ENCODE results near the gene TLCD1. TPM values are rescaled to one million over a fixed set of nuclear protein-coding genes. Genes with fewer than 3 reads are reported as not detected.

TLCD1 gene
- total and polyA plus RNA-seq, 5 donors: 1.5 to 3.8 (median 2.4) TPM

DNA sequence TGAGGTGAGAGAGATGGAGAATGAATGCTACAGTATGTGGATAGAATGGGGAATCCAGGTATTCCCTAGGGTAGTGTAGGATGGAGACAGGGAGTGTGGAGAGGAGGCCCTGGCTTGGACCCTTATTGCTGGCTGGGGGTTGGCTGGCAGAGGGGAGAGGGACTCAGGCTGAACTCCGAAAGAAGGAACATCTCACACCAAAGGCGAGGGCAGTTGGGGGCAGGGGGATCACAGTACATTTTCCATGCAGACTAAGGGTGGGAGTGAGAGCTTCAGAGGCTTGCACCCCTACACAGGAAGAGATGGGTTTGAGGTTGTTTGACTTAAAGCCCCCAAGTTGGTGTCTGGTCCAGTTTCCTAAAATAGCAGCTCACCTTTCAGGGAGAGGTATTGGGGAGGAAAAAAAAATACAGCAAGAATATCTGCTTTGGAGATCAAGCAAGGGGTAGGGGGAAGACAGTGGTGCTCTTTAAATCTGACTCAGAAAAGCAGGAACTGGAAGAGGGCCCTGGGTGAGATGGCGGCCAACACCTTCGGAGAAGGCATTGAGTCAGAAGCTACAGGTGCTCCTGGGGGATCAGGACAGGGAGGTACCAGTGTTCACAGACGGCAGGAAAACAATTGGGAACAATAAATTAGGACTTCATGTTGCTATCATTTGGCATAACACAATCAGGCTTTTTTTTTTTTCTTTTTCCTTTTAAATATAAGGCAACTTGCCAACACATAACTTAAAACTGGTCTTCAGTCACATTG lies 30.2 kb upstream of the TLCD1 start:
- peak in 1 of 3 donors; percentile 29 for DNase-seq

DNA sequence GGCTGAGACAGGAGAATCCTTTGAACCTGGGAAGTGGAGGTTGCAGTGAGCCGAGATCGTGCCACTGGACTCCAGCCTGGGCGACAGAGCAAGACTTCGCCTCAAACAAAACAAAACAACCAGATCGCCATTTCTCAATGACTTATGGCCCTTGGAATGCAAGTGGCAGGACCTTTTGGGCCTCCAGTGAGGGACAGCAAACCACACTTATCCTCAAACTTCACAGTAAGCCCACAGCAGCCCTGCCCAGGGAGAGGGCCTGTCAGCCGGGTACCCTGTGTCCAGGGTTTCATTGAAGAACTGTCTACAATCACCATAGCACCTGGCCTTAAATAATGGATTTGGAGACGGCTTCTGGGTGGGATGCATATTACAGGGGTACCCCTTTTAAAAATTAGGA lies 29.5 kb upstream of the TLCD1 start:
- Histone ChIP-seq H3K9me3 (ENCODE audit: control insufficient read depth, low read length) (no peaks in the 10 kb centered on the region), H3K4me3 (ENCODE audit: low read length) (no peak overlapping the region), H3K27ac (ENCODE audit: low read length) (no peak overlapping the region), H3K4me1 (ENCODE audit: control insufficient read depth, insufficient read depth, low read length) (peaks cover under 1% of the 10 kb centered on the region), H3K27me3 (ENCODE audit: control insufficient read depth, insufficient read depth) (no peaks in the 10 kb centered on the region)
- ATAC-seq: no peak
- WGBS: 86% methylated on average over 7 of the region's 7 CpGs
- peak in 1 of 3 donors; percentile 17 for DNase-seq
- intact Hi-C loops (cut with DNase I): loop anchor here in 1 of 4 donors (10.0 kb wide), 1 partner anchor 159 kb away; no protein-coding TSS in a partner anchor

More for the DNA sequence above, 30.2 kb upstream of the TLCD1 start:
- Histone ChIP-seq H3K4me3 (ENCODE audit: low read length) (no peak overlapping the region), H3K27ac (ENCODE audit: low read length) (no peak overlapping the region), H3K27me3 (ENCODE audit: control insufficient read depth, insufficient read depth) (no peaks in the 10 kb centered on the region), H3K4me1 (ENCODE audit: control insufficient read depth, insufficient read depth, low read length) (peaks cover 2% of the 10 kb centered on the region), H3K9me3 (ENCODE audit: control insufficient read depth, low read length) (no peaks in the 10 kb centered on the region)
- ATAC-seq: no peak
- 66% methylated on average over 5 of the region's 5 CpGs for WGBS
- intact Hi-C loops (cut with DNase I): loop anchor here in 1 of 4 donors (10.0 kb wide), 1 partner anchor 159 kb away; no protein-coding TSS in a partner anchor

DNA sequence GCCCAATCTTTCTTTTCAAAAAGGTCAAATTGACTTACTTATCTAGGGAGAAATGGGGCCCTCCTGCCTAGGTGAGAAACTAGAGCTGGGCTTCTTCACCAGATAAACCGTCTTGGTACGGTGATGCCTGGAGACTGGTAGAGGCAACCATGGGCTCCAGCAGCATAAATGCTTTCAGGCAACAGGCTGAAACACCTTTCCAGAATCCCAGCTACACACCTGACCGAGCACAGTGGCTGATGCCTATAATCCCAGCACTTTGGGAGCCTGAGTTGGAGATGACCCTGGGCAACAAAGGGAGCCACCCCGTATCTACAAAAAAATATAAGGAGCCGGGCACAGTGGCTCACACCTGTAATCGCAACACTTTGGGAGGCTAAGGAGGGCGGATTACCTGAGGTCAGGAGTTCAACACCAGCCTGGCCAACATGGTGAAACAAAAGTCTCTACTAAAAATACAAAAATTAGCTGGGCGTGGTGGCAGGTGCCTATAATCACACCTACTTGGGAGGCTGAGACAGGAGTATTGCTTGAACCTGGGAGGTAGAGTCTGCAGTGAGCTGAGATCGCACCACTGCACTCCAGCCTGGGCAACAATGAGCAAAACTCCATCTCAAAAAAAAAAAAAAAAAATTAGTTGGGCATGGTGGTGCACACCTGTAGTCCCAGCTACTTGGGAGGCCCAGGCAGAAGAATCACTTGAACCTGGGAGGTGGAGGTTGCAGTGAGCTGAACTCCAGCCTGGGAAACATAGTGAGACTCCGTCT lies 25.8 kb upstream of the TLCD1 start:
- no peak for DNase-seq
- intact Hi-C loops (cut with DNase I): loop anchor here in 2 of 4 donors (2.0 to 10.0 kb wide), 2 partner anchors 25 to 163 kb away; partner anchors contain the start of gene TLCD1 (in 1 of the 2)
- no peak for ATAC-seq
- H3K4me3 ChIP-seq (ENCODE audit: low read length): no peak overlapping the region
- WGBS: 96% methylated on average over 10 of the region's 10 CpGs
- H3K27ac ChIP-seq (ENCODE audit: low read length): no peak overlapping the region
- H3K9me3 ChIP-seq (ENCODE audit: control insufficient read depth, low read length): no peaks in the 10 kb centered on the region
- no peaks in the 10 kb centered on the region for H3K27me3 ChIP-seq (ENCODE audit: control insufficient read depth, insufficient read depth)
- H3K4me1 ChIP-seq (ENCODE audit: control insufficient read depth, insufficient read depth, low read length): peaks cover under 1% of the 10 kb centered on the region

DNA sequence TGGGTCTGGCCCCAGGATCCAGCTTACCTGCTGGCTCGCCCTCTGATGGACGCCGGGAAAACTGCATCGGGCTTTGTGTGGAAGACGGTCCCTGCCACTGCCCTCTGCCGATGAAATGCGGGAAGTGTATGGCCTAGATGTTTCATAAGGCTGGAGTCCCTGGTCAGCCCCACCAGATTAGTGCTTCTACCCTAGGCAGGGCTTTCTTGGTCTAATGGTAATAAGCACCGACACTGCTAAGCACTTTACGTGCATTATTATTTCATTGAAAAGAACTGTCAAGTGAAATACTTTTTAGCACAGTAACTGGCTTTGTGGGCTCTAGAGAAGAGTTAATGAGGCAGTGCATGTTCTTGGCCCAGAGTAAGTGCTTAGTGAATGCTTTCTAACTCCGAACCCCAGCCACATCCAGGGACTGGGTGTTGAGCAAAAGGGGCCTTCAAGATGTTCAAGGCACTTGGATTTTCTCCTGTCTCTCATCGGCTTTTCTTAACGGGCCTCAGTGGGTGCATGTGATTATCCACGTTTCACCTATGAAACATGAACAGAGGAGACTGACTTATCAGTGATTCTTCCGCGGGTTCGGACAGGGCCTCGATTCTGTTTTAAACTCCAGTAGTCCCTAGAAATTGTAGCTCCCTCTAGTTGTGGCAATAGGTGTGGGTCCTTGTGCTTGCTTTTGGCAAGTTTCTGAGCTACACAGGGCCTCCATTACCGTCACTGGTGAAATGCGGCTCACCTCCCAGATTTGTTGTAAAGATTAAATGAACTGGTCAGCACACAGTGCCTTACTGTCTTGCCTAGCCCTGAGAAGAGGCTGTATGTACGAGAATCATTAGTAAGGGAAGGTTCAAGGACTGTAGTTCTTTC lies 24.4 kb upstream of the TLCD1 start:
- Histone ChIP-seq H3K4me3 (ENCODE audit: low read length) (no peak overlapping the region), H3K9me3 (ENCODE audit: control insufficient read depth, low read length) (no peaks in the 10 kb centered on the region), H3K27me3 (ENCODE audit: control insufficient read depth, insufficient read depth) (no peaks in the 10 kb centered on the region), H3K4me1 (ENCODE audit: control insufficient read depth, insufficient read depth, low read length) (peaks cover 1% of the 10 kb centered on the region), H3K27ac (ENCODE audit: low read length) (no peak overlapping the region)
- WGBS: 34% methylated on average over 20 of the region's 20 CpGs
- intact Hi-C loops (cut with DNase I): loop anchor here in 2 of 4 donors (2.0 to 10.0 kb wide), 2 partner anchors 24 to 164 kb away; partner anchors contain the start of gene TLCD1 (in 1 of the 2)
- ATAC-seq (peak; percentile 67 to 78), DNase-seq (peak; percentile 90 to 98 (median 96))

DNA sequence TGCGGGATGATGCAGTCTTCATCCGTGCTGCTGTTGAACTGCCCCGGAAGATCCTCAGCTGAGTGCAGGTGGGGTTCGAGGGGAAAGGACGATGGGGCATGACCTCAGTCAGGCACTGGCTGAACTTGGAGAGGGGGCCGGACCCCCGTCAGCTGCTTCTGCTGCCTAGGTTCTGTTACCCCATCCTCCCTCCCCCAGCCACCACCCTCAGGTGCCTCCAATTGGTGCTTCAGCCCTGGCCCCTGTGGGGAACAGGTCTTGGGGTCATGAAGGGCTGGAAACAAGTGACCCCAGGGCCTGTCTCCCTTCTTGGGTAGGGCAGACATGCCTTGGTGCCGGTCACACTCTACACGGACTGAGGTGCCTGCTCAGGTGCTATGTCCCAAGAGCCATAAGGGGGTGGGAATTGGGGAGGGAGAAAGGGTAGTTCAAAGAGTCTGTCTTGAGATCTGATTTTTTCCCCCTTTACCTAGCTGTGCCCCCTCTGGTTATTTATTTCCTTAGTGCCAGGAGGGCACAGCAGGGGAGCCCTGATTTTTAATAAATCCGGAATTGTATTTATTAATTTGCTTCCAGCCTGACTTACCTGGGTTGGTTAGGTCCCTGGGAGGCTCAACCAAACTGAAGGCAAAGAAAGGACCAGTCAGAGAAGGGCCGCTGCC lies 23.6 kb upstream of the TLCD1 start:
- ATAC-seq (no peak), DNase-seq (peak in 1 of 3 donors; percentile 55)
- no peak overlapping the region for H3K27ac ChIP-seq (ENCODE audit: low read length)
- peaks cover 3% of the 10 kb centered on the region for H3K4me1 ChIP-seq (ENCODE audit: control insufficient read depth, insufficient read depth, low read length)
- intact Hi-C loops (cut with DNase I): loop anchor here in 2 of 4 donors (2.0 to 10.0 kb wide), 2 partner anchors 23 to 165 kb away; partner anchors contain the start of gene TLCD1 (in 1 of the 2)
- 57% methylated on average over 11 of the region's 11 CpGs for WGBS
- H3K27me3 ChIP-seq (ENCODE audit: control insufficient read depth, insufficient read depth): no peaks in the 10 kb centered on the region
- H3K9me3 ChIP-seq (ENCODE audit: control insufficient read depth, low read length): no peaks in the 10 kb centered on the region
- no peak overlapping the region for H3K4me3 ChIP-seq (ENCODE audit: low read length)

DNA sequence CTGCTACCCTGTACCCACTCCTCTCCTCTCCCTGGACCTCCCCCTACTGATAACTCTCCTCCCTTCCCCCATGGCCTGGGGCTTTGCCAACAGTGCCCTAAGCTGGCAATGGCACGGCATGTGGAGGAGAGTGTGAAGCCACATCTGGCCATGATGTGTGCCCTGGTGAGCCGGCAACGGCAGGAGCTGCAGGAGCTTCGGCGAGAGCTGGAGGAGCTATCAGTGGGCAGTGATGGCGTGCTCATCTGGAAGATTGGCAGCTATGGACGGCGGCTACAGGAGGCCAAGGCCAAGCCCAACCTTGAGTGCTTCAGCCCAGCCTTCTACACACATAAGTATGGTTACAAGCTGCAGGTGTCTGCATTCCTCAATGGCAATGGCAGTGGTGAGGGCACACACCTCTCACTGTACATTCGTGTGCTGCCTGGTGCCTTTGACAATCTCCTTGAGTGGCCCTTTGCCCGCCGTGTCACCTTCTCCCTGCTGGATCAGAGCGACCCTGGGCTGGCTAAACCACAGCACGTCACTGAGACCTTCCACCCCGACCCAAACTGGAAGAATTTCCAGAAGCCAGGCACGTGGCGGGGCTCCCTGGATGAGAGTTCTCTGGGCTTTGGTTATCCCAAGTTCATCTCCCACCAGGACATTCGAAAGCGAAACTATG lies 23.0 kb upstream of the TLCD1 start:
- H3K27ac ChIP-seq (ENCODE audit: low read length): no peak overlapping the region
- ATAC-seq: no peak
- no peaks in the 10 kb centered on the region for H3K27me3 ChIP-seq (ENCODE audit: control insufficient read depth, insufficient read depth)
- DNase-seq: peak in 1 of 3 donors; percentile 54
- intact Hi-C loops (cut with DNase I): no loop called here
- H3K4me3 ChIP-seq (ENCODE audit: low read length): no peak overlapping the region
- WGBS: 63% methylated on average over 18 of the region's 18 CpGs
- H3K4me1 ChIP-seq (ENCODE audit: control insufficient read depth, insufficient read depth, low read length): peaks cover 3% of the 10 kb centered on the region
- no peaks in the 10 kb centered on the region for H3K9me3 ChIP-seq (ENCODE audit: control insufficient read depth, low read length)

DNA sequence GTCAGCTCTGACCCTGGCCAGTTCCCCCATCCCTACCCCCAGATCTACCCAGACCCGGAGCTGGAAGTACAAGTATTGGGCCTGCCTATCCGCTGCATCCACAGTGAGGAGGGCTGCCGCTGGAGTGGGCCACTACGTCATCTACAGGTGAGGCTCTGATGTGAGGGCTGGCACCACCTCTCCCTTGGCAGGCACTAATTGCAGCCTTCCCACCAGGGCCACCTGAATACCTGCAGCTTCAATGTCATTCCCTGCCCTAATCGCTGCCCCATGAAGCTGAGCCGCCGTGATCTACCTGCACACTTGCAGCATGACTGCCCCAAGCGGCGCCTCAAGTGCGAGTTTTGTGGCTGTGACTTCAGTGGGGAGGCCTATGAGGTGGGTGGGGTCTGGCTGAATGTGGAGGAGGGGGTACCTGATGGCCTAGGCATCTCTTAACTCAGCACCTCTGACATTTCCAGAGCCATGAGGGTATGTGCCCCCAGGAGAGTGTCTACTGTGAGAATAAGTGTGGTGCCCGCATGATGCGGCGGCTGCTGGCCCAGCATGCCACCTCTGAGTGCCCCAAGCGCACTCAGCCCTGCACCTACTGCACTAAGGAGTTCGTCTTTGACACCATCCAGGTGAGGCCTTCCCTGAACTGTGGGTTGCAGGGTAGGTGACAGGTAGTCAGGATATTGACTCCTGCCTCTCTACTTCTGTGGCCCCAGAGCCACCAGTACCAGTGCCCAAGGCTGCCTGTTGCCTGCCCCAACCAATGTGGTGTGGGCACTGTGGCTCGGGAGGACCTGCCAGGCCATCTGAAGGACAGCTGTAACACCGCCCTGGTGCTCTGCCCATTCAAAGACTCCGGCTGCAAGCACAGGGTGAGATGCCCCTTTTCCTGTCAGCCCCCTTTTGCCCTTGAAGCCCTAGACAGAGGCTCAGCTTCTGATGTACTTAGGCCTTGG lies 22.0 kb upstream of the TLCD1 start:
- Histone ChIP-seq H3K9me3 (ENCODE audit: control insufficient read depth, low read length) (no peaks in the 10 kb centered on the region), H3K27me3 (ENCODE audit: control insufficient read depth, insufficient read depth) (no peaks in the 10 kb centered on the region), H3K4me3 (ENCODE audit: low read length) (no peak overlapping the region), H3K4me1 (ENCODE audit: control insufficient read depth, insufficient read depth, low read length) (peaks cover 3% of the 10 kb centered on the region), H3K27ac (ENCODE audit: low read length) (no peak overlapping the region)
- intact Hi-C loops (cut with DNase I): no loop called here
- 91% methylated on average over 18 of the region's 18 CpGs for WGBS
- ATAC-seq (no peak), DNase-seq (peak in 1 of 3 donors; percentile 57)

DNA sequence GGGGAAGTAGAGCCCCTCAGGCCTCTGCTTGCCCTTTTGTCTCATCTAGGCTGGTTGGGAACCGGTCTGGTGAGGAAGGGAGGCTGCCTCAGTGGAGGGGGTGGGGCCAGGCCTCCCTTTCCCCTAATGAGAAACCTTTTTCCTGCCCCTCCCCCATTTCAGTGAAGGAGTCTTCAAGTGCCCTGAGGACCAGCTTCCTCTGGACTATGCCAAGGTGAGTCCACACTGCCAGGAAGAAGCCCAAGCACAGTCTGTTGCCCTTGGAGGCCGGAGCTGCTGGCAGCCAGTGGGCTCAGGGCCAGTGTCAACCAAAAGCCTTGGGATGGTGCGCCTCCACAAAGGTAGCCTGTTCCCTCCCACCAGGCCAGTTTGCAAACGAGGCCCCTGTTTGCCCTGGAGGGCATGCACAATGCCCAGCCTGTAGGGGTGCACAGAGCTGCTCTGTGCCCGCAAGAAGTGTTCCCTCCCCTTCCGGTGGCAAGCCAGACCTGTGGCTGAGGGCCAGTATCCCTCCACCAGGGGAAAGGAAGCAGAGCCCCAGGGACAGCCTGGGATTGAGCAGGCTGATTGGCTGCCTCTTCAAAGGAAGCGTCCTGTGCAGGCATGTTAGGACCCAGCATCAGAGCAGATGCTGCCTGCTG lies 21.1 kb upstream of the TLCD1 start:
- peaks cover 3% of the 10 kb centered on the region for H3K4me1 ChIP-seq (ENCODE audit: control insufficient read depth, insufficient read depth, low read length)

More for the DNA sequence above, 21.1 kb upstream of the TLCD1 start:
- Histone ChIP-seq H3K27ac (ENCODE audit: low read length) (no peak overlapping the region), H3K4me3 (ENCODE audit: low read length) (no peak overlapping the region), H3K27me3 (ENCODE audit: control insufficient read depth, insufficient read depth) (no peaks in the 10 kb centered on the region), H3K9me3 (ENCODE audit: control insufficient read depth, low read length) (no peaks in the 10 kb centered on the region)
- DNase-seq (peak in 1 of 3 donors; percentile 54), ATAC-seq (no peak)
- 60% methylated on average over 7 of the region's 7 CpGs for WGBS
- intact Hi-C loops (cut with DNase I): no loop called here
